Breast epithelium (tissue), 4 donors: ENCODE measurements around the gene NDOR1. TPM values are rescaled to one million over a fixed set of nuclear protein-coding genes. Genes with fewer than 3 reads are reported as not detected.

Experiments used
- DNase-seq, 2 donors: peaks; one replicate each; pipeline ENCODE4 v3.0.0-alpha.2; 2019; ENCODE audit warnings: low spot score in 2 of 2
- H3K27ac ChIP-seq, 2 donors: fragments of 200-600 bp; sonication (generic) in 1 of 2; one replicate each; pipeline ENCODE4 v1.5.1; 2016 to 2019; ENCODE audit warnings: mild to moderate bottlenecking in 1 of 2
- H3K27me3 ChIP-seq, 2 donors: fragments of 200-600 bp; sonication (generic) in 1 of 2; one replicate each; pipeline versions ENCODE4 v1.5.1 to v1.6.0; 2017 to 2019; ENCODE audit warnings: control low read depth in 1 of 2, mild to moderate bottlenecking in 1 of 2
- H3K36me3 ChIP-seq: fragments of 200-600 bp; one replicate; pipeline ENCODE4 v1.5.1; 2019
- H3K4me1 ChIP-seq, 2 donors: fragments of 200-600 bp; sonication (generic); one replicate each; pipeline ENCODE4 v1.5.1; 2016 to 2019; ENCODE audit warnings: control low read depth in 1 of 2
- H3K4me3 ChIP-seq, 3 donors: fragments of 200-600 bp; sonication (generic); 1 replicate in 2 of 3; 2 replicates in 1 of 3; pipeline ENCODE4 v1.5.1; 2016 to 2019; ENCODE audit warnings: mild to moderate bottlenecking in 3 of 3, moderate library complexity in 2 of 3
- H3K9me3 ChIP-seq, 2 donors: fragments of 200-600 bp; sonication (generic) in 1 of 2; one replicate each; pipeline ENCODE4 v1.5.1; 2016 to 2019; ENCODE audit warnings: control low read depth in 1 of 2
- POLR2A ChIP-seq: fragments of 450-650 bp; IDR thresholded peaks from one replicate; pipeline ENCODE4 v1.6.1; 2016; ENCODE audit warnings: antibody characterized with exemption, mild to moderate bottlenecking, moderate library complexity
- POLR2AphosphoS5 ChIP-seq, 3 donors: sonication (generic); formaldehyde crosslinking; IDR thresholded peaks; one replicate each; pipeline ENCODE4 v1.6.1; 2017; ENCODE audit warnings: antibody characterized with exemption in 3 of 3
- intact Hi-C: fragments of 100-400 bp; cut with DNase I; formaldehyde crosslinking; loops from one replicate; pipeline ENCODE4 v1.15.1; 2023; ENCODE audit warnings: low total_unique reads
- total RNA-seq, 3 donors: library from RNA; depleted of rRNA; stranded (reverse); fragments of >200 nt; gene quantifications; one replicate each; pipeline ENCODE4 v1.1.0, GENCODE V29; 2016
- TF ChIP-seq, protein P1 (sequence below), 3 donors: fragments of 450-650 bp; IDR thresholded peaks; one replicate each; pipeline ENCODE4 v1.5.1; 2016 to 2017; ENCODE audit warnings: antibody characterized with exemption in 3 of 3, mild to moderate bottlenecking in 3 of 3, moderate library complexity in 3 of 3

Gene NDOR1
- total RNA-seq, 3 donors from 2014 or later, result 4.6 to 9.5 (median 7.2) TPM

DNA sequence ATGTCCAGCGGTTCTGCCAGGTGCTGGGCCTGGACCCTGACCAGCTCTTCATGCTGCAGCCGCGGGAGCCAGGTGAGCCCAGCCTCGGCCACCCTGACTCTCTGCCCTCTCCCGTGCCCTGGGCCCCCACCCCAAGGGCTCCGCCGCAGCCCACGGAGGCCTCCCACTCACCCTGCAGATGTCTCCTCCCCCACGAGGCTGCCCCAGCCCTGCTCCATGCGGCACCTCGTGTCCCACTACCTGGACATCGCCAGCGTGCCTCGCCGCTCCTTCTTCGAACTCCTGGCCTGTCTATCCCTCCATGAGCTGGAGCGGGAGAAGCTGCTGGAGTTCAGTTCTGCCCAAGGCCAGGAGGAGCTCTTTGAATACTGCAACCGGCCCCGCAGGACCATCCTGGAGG lies 9.1 kb downstream of the NDOR1 start:
- no peaks in the 10 kb centered on the region for H3K36me3 ChIP-seq
- H3K4me3 ChIP-seq, result no peak overlapping the region
- peaks cover 0 to 25% of the 10 kb centered on the region in 2 donors for H3K4me1 ChIP-seq
- intact Hi-C loops, result no loop called here
- TF ChIP-seq, protein P1, sequence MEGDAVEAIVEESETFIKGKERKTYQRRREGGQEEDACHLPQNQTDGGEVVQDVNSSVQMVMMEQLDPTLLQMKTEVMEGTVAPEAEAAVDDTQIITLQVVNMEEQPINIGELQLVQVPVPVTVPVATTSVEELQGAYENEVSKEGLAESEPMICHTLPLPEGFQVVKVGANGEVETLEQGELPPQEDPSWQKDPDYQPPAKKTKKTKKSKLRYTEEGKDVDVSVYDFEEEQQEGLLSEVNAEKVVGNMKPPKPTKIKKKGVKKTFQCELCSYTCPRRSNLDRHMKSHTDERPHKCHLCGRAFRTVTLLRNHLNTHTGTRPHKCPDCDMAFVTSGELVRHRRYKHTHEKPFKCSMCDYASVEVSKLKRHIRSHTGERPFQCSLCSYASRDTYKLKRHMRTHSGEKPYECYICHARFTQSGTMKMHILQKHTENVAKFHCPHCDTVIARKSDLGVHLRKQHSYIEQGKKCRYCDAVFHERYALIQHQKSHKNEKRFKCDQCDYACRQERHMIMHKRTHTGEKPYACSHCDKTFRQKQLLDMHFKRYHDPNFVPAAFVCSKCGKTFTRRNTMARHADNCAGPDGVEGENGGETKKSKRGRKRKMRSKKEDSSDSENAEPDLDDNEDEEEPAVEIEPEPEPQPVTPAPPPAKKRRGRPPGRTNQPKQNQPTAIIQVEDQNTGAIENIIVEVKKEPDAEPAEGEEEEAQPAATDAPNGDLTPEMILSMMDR (IDR thresholded peaks at IDR 0.05), result no peak
- TF ChIP-seq POLR2AphosphoS5 (IDR thresholded peaks at IDR 0.05), result no peak
- TF ChIP-seq POLR2A, result no peak
- no peak for DNase-seq
- no peaks in the 10 kb centered on the region for H3K27me3 ChIP-seq
- H3K27ac ChIP-seq, result no peak overlapping the region
- H3K9me3 ChIP-seq, result no peaks in the 10 kb centered on the region

DNA sequence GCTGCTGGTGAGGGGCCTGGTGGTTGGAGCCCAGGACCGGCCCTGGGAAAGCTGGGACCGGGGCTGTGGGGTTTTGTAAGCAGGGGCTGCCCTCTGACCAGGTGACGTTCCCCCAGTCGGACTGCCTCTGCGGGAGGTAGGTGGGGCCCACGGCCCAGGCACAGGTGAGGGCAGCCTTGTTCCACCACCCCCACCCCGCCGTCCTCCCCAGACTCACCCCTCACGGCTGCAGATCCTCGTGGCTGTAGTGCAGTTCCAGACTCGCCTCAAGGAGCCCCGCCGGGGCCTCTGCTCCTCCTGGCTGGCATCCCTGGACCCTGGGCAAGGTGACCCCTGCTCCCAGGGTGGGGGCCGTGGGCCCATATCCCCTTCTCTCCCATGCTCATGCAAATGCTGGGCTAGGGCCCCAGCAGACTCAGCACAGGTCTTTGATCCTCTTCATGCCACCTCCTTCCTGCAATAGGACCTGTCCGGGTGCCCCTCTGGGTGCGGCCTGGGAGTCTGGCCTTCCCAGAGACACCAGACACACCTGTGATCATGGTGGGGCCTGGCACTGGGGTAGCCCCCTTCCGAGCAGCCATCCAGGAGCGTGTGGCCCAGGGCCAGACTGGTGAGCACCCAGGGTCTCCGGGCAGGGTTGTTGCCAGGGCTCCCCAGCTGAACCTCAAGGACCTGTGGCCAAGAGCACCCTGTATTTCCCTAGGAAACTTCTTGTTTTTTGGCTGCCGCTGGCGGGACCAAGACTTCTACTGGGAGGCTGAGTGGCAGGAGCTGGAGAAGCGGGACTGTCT lies 9.9 kb downstream of the NDOR1 start:
- Histone ChIP-seq H3K36me3 (no peaks in the 10 kb centered on the region), H3K27me3 (no peaks in the 10 kb centered on the region), H3K27ac (no peak overlapping the region), H3K9me3 (no peaks in the 10 kb centered on the region), H3K4me1 (peaks cover 0 to 25% of the 10 kb centered on the region in 2 donors), H3K4me3 (no peak overlapping the region)
- TF ChIP-seq POLR2AphosphoS5 (IDR thresholded peaks at IDR 0.05) (no peak), POLR2A (no peak)
- TF ChIP-seq, protein P1 (IDR thresholded peaks at IDR 0.05), result no peak
- no peak for DNase-seq
- intact Hi-C loops, result no loop called here

DNA sequence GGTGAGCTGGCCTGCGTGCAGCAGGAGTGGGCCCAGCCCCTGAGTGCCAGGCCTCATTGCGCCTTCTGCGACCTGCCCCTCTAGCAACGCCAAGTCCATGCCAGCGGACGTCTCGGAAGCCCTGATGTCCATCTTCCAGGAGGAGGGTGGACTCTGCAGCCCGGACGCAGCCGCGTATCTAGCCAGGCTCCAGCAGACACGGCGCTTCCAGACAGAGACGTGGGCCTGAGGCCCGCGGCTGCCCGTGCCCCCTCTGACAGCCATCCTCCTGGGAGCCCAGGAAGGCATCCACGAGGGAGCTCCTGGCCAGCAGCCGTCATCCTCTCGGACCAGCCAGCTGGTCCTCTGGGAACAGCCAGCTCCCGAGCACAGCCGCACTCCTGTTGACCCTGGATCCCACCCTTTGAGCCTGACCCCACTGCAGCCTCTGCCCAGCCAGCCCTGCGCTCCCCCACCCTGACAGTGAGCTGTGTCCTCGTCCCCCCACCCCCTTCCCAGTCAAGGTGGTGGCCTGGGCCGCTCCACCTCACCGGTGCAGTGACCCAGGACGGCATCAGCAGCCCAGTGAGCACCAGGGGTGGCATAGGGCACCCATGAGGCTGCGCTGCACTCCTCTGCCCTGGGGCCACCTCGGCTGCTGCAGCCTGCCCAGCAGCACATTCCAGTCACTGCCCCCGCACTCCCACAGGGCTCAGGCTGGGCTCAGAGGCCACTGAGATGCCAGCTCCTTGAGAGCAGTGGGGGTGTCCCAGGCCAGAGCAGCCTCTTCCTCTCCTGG lies 10.9 kb downstream of the NDOR1 start:
- Histone ChIP-seq H3K27me3 (no peaks in the 10 kb centered on the region), H3K27ac (peak overlapping the region in 1 of 2 donors; percentile 88), H3K9me3 (no peaks in the 10 kb centered on the region), H3K4me1 (peaks cover 0 to 25% of the 10 kb centered on the region in 2 donors), H3K36me3 (no peaks in the 10 kb centered on the region), H3K4me3 (peak overlapping the region in 1 of 3 donors; percentile 63)
- intact Hi-C loops, result no loop called here
- DNase-seq, result no peak
- TF ChIP-seq POLR2AphosphoS5 (IDR thresholded peaks at IDR 0.05) (no peak), POLR2A (no peak)
- TF ChIP-seq, protein P1 (IDR thresholded peaks at IDR 0.05), result no peak

DNA sequence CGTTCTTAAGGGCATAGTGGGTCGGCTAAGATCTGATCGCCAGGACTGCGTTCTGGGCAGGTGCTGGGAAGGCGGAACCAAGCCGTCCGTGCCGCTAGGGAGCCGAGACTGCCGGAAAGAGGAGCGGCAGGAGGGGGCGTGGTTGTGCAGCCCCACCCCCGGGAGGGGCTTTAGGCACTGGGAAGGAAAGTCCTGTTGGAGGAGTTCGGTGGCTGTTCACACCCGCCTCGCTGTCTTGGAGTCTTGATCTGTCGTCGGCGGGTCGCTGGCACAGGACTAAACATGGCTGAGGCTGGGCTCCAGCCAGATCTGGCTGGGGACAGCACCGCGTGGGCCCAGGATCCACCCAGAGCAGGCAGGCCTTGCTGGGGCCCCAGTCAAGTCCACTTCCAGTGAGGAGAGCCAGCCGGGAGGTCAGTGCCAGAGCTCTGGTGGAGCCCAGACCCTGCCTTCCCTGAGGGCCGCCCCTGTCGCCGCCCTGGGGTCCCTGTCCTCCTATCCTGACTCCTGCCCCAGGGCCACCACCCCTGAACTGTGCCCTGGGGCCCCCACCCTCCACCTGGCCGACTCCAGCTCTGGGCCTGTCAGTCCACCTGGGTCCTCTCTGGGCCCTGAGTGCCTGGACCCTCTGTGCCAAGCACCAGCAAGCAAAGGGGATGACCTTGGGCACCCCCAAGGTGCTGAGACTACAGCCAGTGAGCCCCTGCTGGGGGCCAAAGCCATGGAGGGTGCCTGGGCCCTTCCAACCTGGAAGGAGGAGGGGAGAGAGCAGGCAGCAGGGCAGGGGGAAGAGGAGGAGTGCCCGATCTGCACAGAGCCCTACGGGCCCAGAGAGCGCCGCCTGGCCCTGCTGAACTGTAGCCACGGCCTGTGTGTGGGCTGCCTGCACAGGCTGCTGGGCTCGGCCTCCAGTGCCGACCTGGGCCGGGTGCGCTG lies 12.0 kb downstream of the NDOR1 start:
- H3K4me3 ChIP-seq, result peak overlapping the region; percentile 14 to 63 (median 51)

More for the DNA sequence above, 12.0 kb downstream of the NDOR1 start:
- Histone ChIP-seq H3K36me3 (no peaks in the 10 kb centered on the region), H3K9me3 (no peaks in the 10 kb centered on the region), H3K4me1 (peaks cover 0 to 25% of the 10 kb centered on the region in 2 donors), H3K27ac (peak overlapping the region; percentile 80 to 88), H3K27me3 (no peaks in the 10 kb centered on the region)
- peak; percentile 86 to 92 for DNase-seq
- TF ChIP-seq, protein P1 (IDR thresholded peaks at IDR 0.05), result no peak
- TF ChIP-seq POLR2A, result no peak
- no peak for TF ChIP-seq POLR2AphosphoS5 (IDR thresholded peaks at IDR 0.05)
- intact Hi-C loops, result no loop called here
